ENCODE results near the gene CEP135. TPM values are rescaled to one million over a fixed set of nuclear protein-coding genes. Genes with fewer than 3 reads are reported as not detected.

The CEP135 gene
- total and polyA plus RNA-seq, 11 donors: 1.4 to 6.3 (median 2.4) TPM

GRCh38 chr4:55977811-55978210 is 29.1 kb downstream of the CEP135 start:
- 96 to 99% (median 98%) methylated on average over 4 of the region's 4 CpGs for whole genome bisulfite sequencing, 4 donors
- H3K27ac ChIP-seq: no peak overlapping the region
- intact Hi-C loops (cut with DNase I): no loop called here
- DNase-seq (no peak), ATAC-seq (no peak)
- H3K4me3 ChIP-seq: no peak overlapping the region
- TF ChIP-seq CTCF (IDR thresholded peaks at IDR 0.05) (no peak), POLR2A (IDR thresholded peaks at IDR 0.05) (no peak)
- H3K27me3 ChIP-seq: no peaks in the 10 kb centered on the region
- no peaks in the 10 kb centered on the region for H3K9me3 ChIP-seq
- no peaks in the 10 kb centered on the region for H3K4me1 ChIP-seq
- peaks cover 0 to 81% (median 56%) of the 10 kb centered on the region in 9 donors for H3K36me3 ChIP-seq

- Histone ChIP-seq H3K9me3 (no peaks in the 10 kb centered on the region), H3K4me3 (no peak overlapping the region), H3K27ac (no peak overlapping the region), H3K27me3 (no peaks in the 10 kb centered on the region), H3K4me1 (no peaks in the 10 kb centered on the region), H3K36me3 (peaks cover 0 to 80% (median 45%) of the 10 kb centered on the region in 9 donors)
- TF ChIP-seq POLR2A (IDR thresholded peaks at IDR 0.05) (no peak), CTCF (IDR thresholded peaks at IDR 0.05) (no peak)
- 66 to 90% (median 85%) methylated on average over 3 of the region's 3 CpGs for WGBS, 4 donors
- ATAC-seq (no peak), DNase-seq (no peak)
- intact Hi-C loops (cut with DNase I): no loop called here
These were observed 30.8 kb downstream of the CEP135 start for GRCh38 chr4:55979562-55979961.

- DNase-seq: no peak
- no peak for ATAC-seq
- 79 to 88% (median 85%) methylated on average over 3 of the region's 3 CpGs for WGBS, 4 donors
- TF ChIP-seq POLR2A (IDR thresholded peaks at IDR 0.05): no peak
- no peak for TF ChIP-seq CTCF (IDR thresholded peaks at IDR 0.05)
- Histone ChIP-seq H3K9me3 (no peaks in the 10 kb centered on the region), H3K4me3 (no peak overlapping the region), H3K27me3 (no peaks in the 10 kb centered on the region), H3K36me3 (peaks cover 0 to 79% (median 43%) of the 10 kb centered on the region in 9 donors), H3K4me1 (no peaks in the 10 kb centered on the region), H3K27ac (no peak overlapping the region)
- intact Hi-C loops (cut with DNase I): no loop called here
These were observed 32.0 kb downstream of the CEP135 start for GRCh38 chr4:55980725-55981124.

GRCh38 chr4:55982976-55983375 is 34.2 kb downstream of the CEP135 start:
- no peak for DNase-seq
- ATAC-seq: no peak
- no peak for TF ChIP-seq POLR2A (IDR thresholded peaks at IDR 0.05)
- TF ChIP-seq CTCF (IDR thresholded peaks at IDR 0.05): no peak

More at GRCh38 chr4:55982976-55983375, 34.2 kb downstream of the CEP135 start:
- Histone ChIP-seq H3K27ac (no peak overlapping the region), H3K9me3 (no peaks in the 10 kb centered on the region), H3K36me3 (peaks cover 0 to 80% (median 50%) of the 10 kb centered on the region in 9 donors), H3K4me1 (no peaks in the 10 kb centered on the region), H3K27me3 (no peaks in the 10 kb centered on the region), H3K4me3 (no peak overlapping the region)
- intact Hi-C loops (cut with DNase I): no loop called here
